SK-N-MC (cell line): ENCODE results near the gene MYO1D.

Experiments
- EZH2 ChIP-seq: fragments of 200-600 bp; sonication (generic); IDR thresholded peaks from one replicate; pipeline ENCODE4 v1.6.1; 2017; ENCODE audit warnings: antibody characterized with exemption
- POLR2AphosphoS5 ChIP-seq: IDR thresholded peaks from 2 replicates; pipeline ENCODE4 v1.6.1; 2012; ENCODE audit warnings: mild to moderate bottlenecking, low read depth, low read length, borderline replicate concordance

- TF ChIP-seq POLR2AphosphoS5 (no peak), EZH2 (no peak)
These were observed 188.7 kb downstream of the MYO1D start for GRCh38 chr17:32688221-32688620.
